Nephron progenitor cell (in vitro differentiated cells): ENCODE results near the gene NUBP1.
A peak's percentile ranks its signal among the peaks of the same experiment; 100 is the strongest.

Experiments used
- DNase-seq: peaks from one replicate; pipeline ENCODE4 v3.0.0; 2021
- H3K27ac Mint-ChIP-seq: 2 replicates; pipeline ENCODE4 v1.8.0; 2021; ENCODE audit warnings: mild to moderate bottlenecking, moderate library complexity, mixed read lengths
- H3K27me3 Mint-ChIP-seq: 2 replicates; pipeline ENCODE4 v1.8.0; 2021; ENCODE audit warnings: mild to moderate bottlenecking, low read depth, mixed read lengths; ENCODE audit not compliant: poor library complexity
- H3K36me3 Mint-ChIP-seq: 2 replicates; pipeline ENCODE4 v1.8.0; 2021; ENCODE audit warnings: low read depth, mixed read lengths
- H3K4me1 Mint-ChIP-seq: 2 replicates; pipeline ENCODE4 v1.8.0; 2021; ENCODE audit warnings: mixed read lengths
- H3K4me3 Mint-ChIP-seq: 2 replicates; pipeline ENCODE4 v1.8.0; 2021; ENCODE audit warnings: mild to moderate bottlenecking, moderate library complexity, mixed read lengths
- H3K9me3 Mint-ChIP-seq: 2 replicates; pipeline ENCODE4 v1.8.0; 2021; ENCODE audit warnings: mild to moderate bottlenecking, moderate library complexity, mixed read lengths
- TF ChIP-seq, protein P1 (sequence below): fragments of 200-600 bp; sonication (generic); IDR thresholded peaks from 2 replicates; pipeline ENCODE4 v1.5.0; 2021; ENCODE audit warnings: antibody characterized with exemption

The NUBP1 gene

DNA sequence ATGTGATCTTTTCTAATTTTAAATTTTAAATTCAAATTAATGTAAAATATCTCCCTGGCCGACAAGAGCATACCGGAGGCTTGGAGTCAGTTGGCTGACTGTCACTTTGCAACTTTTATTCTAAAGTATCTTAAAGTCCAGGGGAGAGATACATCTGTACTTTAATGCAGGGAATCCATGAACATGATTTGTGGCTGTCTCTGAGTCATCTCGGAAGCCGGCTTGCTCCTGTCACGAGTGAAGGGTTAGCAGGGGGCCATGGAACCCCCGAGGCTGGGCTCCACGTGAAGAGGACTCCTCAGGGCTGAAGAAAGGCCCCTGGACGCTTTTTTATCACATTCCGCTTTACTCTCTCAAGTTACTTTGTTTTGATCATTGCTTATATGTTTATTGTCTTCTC, 61.7 kb downstream of the NUBP1 start:
- Mint-ChIP-seq H3K27me3 (no peaks in the 10 kb centered on the region), H3K27ac (no peak overlapping the region), H3K9me3 (no peaks in the 10 kb centered on the region), H3K36me3 (peaks cover 6% of the 10 kb centered on the region), H3K4me3 (no peak overlapping the region), H3K4me1 (peaks cover 6% of the 10 kb centered on the region)
- DNase-seq = no peak
- TF ChIP-seq, protein P1, sequence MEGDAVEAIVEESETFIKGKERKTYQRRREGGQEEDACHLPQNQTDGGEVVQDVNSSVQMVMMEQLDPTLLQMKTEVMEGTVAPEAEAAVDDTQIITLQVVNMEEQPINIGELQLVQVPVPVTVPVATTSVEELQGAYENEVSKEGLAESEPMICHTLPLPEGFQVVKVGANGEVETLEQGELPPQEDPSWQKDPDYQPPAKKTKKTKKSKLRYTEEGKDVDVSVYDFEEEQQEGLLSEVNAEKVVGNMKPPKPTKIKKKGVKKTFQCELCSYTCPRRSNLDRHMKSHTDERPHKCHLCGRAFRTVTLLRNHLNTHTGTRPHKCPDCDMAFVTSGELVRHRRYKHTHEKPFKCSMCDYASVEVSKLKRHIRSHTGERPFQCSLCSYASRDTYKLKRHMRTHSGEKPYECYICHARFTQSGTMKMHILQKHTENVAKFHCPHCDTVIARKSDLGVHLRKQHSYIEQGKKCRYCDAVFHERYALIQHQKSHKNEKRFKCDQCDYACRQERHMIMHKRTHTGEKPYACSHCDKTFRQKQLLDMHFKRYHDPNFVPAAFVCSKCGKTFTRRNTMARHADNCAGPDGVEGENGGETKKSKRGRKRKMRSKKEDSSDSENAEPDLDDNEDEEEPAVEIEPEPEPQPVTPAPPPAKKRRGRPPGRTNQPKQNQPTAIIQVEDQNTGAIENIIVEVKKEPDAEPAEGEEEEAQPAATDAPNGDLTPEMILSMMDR = no peak

DNA sequence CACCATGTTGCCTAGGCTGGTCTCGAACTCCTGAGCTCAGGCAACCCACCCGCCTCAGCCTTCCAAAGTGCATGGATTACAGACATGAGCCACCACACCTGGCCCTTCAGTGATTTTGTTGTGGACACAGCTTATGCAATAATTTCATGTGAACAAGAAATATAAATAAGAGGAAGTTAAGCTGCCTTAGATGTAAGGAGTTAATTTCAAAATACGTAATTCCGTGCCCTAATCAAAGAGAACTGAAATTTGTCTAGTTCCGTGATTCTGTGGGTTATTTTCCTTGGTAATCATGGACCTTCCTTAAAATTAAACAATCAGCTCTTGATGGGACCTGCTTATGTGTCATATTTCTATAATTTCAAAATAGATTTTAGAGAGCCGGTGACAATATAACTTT, 63.1 kb downstream of the NUBP1 start:
- H3K4me3 Mint-ChIP-seq = no peak overlapping the region
- DNase-seq = no peak
- peaks cover 6% of the 10 kb centered on the region for H3K4me1 Mint-ChIP-seq

DNA sequence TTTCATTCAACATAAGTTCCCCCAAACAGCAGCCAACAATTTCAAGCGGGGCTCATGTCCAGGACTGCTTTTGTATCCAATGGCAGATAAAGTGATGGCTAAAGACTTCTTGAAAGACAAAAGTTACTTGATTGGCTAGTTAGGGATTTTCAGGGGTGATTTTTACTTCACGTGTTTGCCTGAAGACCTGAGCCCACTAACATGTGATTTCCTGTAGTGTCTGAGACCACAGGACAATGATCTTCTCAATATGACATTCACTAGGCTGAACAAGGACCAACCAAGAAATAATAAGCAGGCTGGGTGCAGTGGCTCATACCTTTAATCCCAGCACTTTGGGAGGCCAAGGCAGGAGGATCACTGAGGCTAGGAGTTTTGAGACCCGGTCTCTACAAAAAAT, 64.6 kb downstream of the NUBP1 start:
- Mint-ChIP-seq H3K36me3 (peaks cover 13% of the 10 kb centered on the region), H3K9me3 (no peaks in the 10 kb centered on the region), H3K27ac (peak overlapping the region; percentile 71), H3K4me3 (no peak overlapping the region), H3K27me3 (no peaks in the 10 kb centered on the region), H3K4me1 (peaks cover 6% of the 10 kb centered on the region)
- DNase-seq = no peak
- TF ChIP-seq, protein P1 = no peak

More for the DNA sequence above, 63.1 kb downstream of the NUBP1 start:
- Mint-ChIP-seq H3K27ac (no peak overlapping the region), H3K36me3 (peaks cover 13% of the 10 kb centered on the region), H3K9me3 (no peaks in the 10 kb centered on the region), H3K27me3 (no peaks in the 10 kb centered on the region)
- TF ChIP-seq, protein P1 = no peak

DNA sequence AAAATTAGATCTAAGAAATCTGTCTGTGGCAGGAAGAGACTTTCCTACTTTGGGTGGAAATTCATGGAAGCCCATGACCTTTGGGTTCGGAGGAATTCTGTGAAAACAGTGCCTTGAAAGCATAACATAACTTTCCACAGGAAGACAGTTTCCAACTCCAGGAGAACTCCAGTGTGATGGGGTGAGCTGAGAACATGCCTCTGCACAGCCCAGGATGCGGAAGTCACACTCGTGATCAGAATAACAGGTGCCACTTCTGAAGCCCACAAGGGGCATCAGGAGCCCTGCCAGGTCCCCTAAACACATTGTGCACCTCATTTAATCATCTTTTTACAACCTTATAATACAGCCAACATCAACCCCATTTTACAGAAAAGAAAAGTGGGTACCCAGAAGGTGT, 65.2 kb downstream of the NUBP1 start:
- Mint-ChIP-seq H3K36me3 (peaks cover 13% of the 10 kb centered on the region), H3K27ac (no peak overlapping the region), H3K4me3 (no peak overlapping the region), H3K4me1 (peaks cover 6% of the 10 kb centered on the region), H3K27me3 (no peaks in the 10 kb centered on the region), H3K9me3 (no peaks in the 10 kb centered on the region)
- DNase-seq = no peak
- TF ChIP-seq, protein P1 = no peak

DNA sequence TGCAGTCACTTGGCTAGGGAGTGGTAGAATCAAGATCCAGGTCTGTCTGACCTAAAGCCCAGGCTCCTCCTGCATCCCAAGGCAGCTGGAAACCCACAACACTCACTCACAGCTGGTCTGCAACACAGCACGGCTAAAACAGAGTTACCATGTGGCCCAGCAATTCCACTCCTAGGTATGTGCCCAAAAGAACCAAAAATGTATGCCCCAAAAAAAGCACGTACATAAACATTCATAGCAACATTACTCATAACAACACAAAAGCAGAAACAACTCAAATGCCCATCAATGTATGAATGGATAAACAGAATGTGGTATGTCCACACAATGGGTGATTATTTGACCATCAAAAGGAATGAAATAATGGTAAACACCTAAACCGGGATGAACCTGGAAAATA, 66.1 kb downstream of the NUBP1 start:
- Mint-ChIP-seq H3K9me3 (no peaks in the 10 kb centered on the region), H3K4me1 (peaks cover 6% of the 10 kb centered on the region), H3K4me3 (no peak overlapping the region), H3K27ac (no peak overlapping the region), H3K27me3 (no peaks in the 10 kb centered on the region), H3K36me3 (peaks cover 13% of the 10 kb centered on the region)
- TF ChIP-seq, protein P1 = no peak
- DNase-seq = no peak

DNA sequence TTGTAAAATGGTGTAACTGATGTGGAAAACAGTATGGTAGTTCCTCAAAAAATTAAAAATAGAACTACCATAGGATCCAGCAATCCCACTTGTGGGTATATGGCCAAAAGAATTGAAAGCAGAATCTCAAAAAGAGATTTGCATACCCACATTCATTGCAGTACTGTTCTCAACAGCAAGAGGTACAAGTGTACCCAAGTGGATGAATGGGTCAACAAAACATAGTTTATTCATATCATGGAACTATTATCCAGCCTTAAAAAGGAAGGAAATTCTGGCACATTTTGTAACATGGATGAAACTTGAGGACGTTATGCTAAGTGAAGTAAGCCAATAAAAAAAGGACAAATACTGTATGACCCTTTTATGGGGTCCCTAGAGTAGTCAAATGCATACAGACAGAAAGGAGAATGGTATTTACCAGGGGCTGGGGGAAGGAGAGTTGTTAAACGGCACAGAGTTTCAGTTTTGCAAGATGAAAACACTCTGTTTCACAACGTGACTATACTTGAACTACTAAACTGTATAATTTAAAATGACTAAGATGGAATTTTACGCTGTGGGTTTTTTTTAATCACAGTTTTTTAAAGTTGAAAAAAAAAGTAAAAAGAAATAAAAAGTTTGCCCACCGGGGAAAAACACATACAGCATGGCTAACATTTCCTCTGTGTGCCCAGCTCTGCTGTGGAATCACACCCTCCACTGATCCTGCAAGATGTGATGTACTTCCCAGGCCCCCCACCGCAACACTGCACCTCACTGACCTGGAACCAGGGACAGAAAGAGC, 68.9 kb downstream of the NUBP1 start:
- TF ChIP-seq, protein P1 = no peak
- Mint-ChIP-seq H3K9me3 (no peaks in the 10 kb centered on the region), H3K36me3 (peaks cover 13% of the 10 kb centered on the region), H3K4me3 (no peak overlapping the region), H3K27ac (no peak overlapping the region), H3K27me3 (peaks cover 7% of the 10 kb centered on the region), H3K4me1 (peaks cover under 1% of the 10 kb centered on the region)
- no peak for DNase-seq
